OCI-LY1 (cell line): ENCODE results near the gene POPDC3.

ENCODE experiments used
- EZH2 ChIP-seq: fragments of 200-600 bp; sonication (generic), shearing (Covaris generic); IDR thresholded peaks from 2 replicates; pipeline ENCODE4 v1.8.0; 2017; ENCODE audit warnings: borderline replicate concordance, mixed run types, mild to moderate bottlenecking, antibody characterized with exemption, low read length, moderate library complexity, mixed read lengths
- TF ChIP-seq, protein P1 (sequence below): fragments of 200-600 bp; sonication (generic), shearing (Covaris generic); IDR thresholded peaks from 2 replicates; pipeline ENCODE4 v1.5.1; 2017; ENCODE audit warnings: mild to moderate bottlenecking, antibody characterized with exemption, low read length, moderate library complexity, mixed read lengths

DNA sequence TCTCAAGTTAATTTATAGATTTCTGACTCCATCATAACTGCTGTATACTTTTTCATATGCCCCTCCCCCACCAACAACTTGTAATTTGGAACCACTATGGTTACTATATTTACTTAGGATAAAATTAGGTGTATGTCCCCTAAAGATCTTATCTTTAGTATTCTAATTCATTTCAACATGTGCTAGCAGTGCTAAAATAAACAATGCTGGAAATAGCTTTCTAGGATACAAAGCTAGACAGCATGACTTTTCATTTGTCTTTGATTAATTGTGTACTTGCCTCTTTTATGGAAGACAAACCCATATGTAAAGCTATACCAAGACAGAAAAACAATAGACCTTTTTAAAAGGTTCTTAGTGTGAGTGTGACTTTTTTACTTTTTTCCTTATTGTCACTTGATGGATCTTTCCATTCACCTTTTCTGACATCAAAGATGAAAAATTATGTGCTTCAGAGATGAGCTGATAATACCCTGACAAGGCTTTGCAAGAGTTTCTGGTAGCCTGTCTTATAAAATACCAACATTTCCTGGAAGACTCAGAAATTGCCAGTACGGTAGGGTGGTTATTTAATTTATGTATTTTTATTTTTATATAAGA, 31.2 kb upstream of the POPDC3 start:
- TF ChIP-seq, protein P1, sequence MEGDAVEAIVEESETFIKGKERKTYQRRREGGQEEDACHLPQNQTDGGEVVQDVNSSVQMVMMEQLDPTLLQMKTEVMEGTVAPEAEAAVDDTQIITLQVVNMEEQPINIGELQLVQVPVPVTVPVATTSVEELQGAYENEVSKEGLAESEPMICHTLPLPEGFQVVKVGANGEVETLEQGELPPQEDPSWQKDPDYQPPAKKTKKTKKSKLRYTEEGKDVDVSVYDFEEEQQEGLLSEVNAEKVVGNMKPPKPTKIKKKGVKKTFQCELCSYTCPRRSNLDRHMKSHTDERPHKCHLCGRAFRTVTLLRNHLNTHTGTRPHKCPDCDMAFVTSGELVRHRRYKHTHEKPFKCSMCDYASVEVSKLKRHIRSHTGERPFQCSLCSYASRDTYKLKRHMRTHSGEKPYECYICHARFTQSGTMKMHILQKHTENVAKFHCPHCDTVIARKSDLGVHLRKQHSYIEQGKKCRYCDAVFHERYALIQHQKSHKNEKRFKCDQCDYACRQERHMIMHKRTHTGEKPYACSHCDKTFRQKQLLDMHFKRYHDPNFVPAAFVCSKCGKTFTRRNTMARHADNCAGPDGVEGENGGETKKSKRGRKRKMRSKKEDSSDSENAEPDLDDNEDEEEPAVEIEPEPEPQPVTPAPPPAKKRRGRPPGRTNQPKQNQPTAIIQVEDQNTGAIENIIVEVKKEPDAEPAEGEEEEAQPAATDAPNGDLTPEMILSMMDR = no peak
- TF ChIP-seq EZH2 = no peak
